HEK293 (cell line): ENCODE measurements around the gene OPHN1.

Source experiments
- CTCF ChIA-PET: fragments of 350-600 bp; formaldehyde crosslinking; extraction: SDS; loops from one replicate; lab custom pipeline; 2021; ENCODE audit warnings: antibody characterized with exemption; lab: Yijun Ruan, JAX
- POLR2A ChIA-PET: fragments of 300-600 bp; formaldehyde crosslinking; extraction: SDS; loops from one replicate; lab custom pipeline; 2020; ENCODE audit warnings: antibody characterized with exemption, inconsistent platforms; lab: Yijun Ruan, JAX
- H3K27ac ChIP-seq: fragments of 200-500 bp; sonication (Bioruptor generic); 2 replicates; pipeline ENCODE4 v1.5.1; 2014; ENCODE audit warnings: low read depth, low read length, control low read depth, inconsistent platforms; ENCODE audit errors: extremely low read depth
- H3K36me3 ChIP-seq, 2 experiments: fragments of 200-500 bp in 1 of 2; sonication (Bioruptor generic) in 1 of 2; 1 replicate in 1 of 2; 2 replicates in 1 of 2; pipeline ENCODE4 v1.5.1; 2014 to 2017; ENCODE audit warnings: inconsistent platforms in 2 of 2, low read length in 2 of 2; ENCODE audit not compliant: control insufficient read depth in 2 of 2, insufficient read depth in 1 of 2
- H3K4me1 ChIP-seq: fragments of 200-500 bp; sonication (Bioruptor generic); 2 replicates; pipeline ENCODE4 v1.5.1; 2014; ENCODE audit warnings: mild to moderate bottlenecking, low read length, inconsistent platforms; ENCODE audit not compliant: control insufficient read depth, insufficient read depth
- H3K4me3 ChIP-seq: 2 replicates; pipeline ENCODE4 v1.5.1; 2011; ENCODE audit warnings: low read depth, mild to moderate bottlenecking, control low read depth, low read length, moderate library complexity
- H3K9me3 ChIP-seq: fragments of 200-500 bp; sonication (Bioruptor generic); 2 replicates; pipeline ENCODE4 v1.5.1; 2014; ENCODE audit warnings: low read depth, low read length, inconsistent platforms; ENCODE audit not compliant: control insufficient read depth, insufficient read depth
- GLIS1 ChIP-seq: fragments of 450-650 bp; formaldehyde crosslinking; IDR thresholded peaks from 2 replicates; pipeline ENCODE4 v1.5.1; 2016; ENCODE audit warnings: missing biosample characterization, missing genetic modification characterization
- HOXC10 ChIP-seq: sonication (generic); formaldehyde crosslinking; IDR thresholded peaks from 2 replicates; pipeline ENCODE4 v1.8.1; 2023; ENCODE audit warnings: mild to moderate bottlenecking, missing genetic modification reagents
- PATZ1 ChIP-seq: fragments of 450-650 bp; formaldehyde crosslinking; IDR thresholded peaks from 2 replicates; pipeline ENCODE4 v1.5.1; 2016; ENCODE audit warnings: missing biosample characterization, missing genetic modification characterization
- YY1 ChIP-seq: fragments of 450-650 bp; formaldehyde crosslinking; IDR thresholded peaks from 2 replicates; pipeline ENCODE4 v1.5.1; 2018; ENCODE audit warnings: missing biosample characterization, missing genetic modification characterization
- ZBTB17 ChIP-seq: fragments of 450-650 bp; formaldehyde crosslinking; IDR thresholded peaks from 2 replicates; pipeline ENCODE4 v1.5.1; 2016; ENCODE audit warnings: missing biosample characterization, missing genetic modification characterization
- ZFP41 ChIP-seq: fragments of 450-650 bp; formaldehyde crosslinking; IDR thresholded peaks from 2 replicates; pipeline ENCODE4 v1.5.1; 2016; ENCODE audit warnings: missing biosample characterization, missing genetic modification characterization, borderline replicate concordance
- ZNF112 ChIP-seq: fragments of 450-650 bp; formaldehyde crosslinking; IDR thresholded peaks from 2 replicates; pipeline ENCODE4 v1.5.0; 2017; ENCODE audit warnings: missing biosample characterization, missing genetic modification characterization
- ZNF121 ChIP-seq: fragments of 450-650 bp; formaldehyde crosslinking; IDR thresholded peaks from 2 replicates; pipeline ENCODE4 v1.5.1; 2016; ENCODE audit warnings: missing biosample characterization, missing genetic modification characterization
- ZNF138 ChIP-seq: fragments of 450-650 bp; formaldehyde crosslinking; IDR thresholded peaks from 2 replicates; pipeline ENCODE4 v1.5.1; 2016; ENCODE audit warnings: missing biosample characterization, missing genetic modification characterization, borderline replicate concordance
- ZNF513 ChIP-seq: fragments of 450-650 bp; IDR thresholded peaks from 2 replicates; pipeline ENCODE4 v1.5.1; 2018; ENCODE audit warnings: missing biosample characterization, missing genetic modification characterization
- ZNF560 ChIP-seq: fragments of 450-650 bp; formaldehyde crosslinking; IDR thresholded peaks from 2 replicates; pipeline ENCODE4 v1.5.1; 2017; ENCODE audit warnings: missing biosample characterization, missing genetic modification characterization, borderline replicate concordance
- ZNF580 ChIP-seq: fragments of 450-650 bp; formaldehyde crosslinking; IDR thresholded peaks from 2 replicates; pipeline ENCODE4 v1.5.1; 2016; ENCODE audit warnings: missing biosample characterization, missing genetic modification characterization
- ZNF600 ChIP-seq: fragments of 450-650 bp; formaldehyde crosslinking; IDR thresholded peaks from 2 replicates; pipeline ENCODE4 v1.5.1; 2016; ENCODE audit warnings: missing biosample characterization, missing genetic modification characterization
- ZNF626 ChIP-seq: fragments of 450-650 bp; sonication (Bioruptor Pico); formaldehyde crosslinking; IDR thresholded peaks from 2 replicates; pipeline ENCODE4 v1.5.1; 2018; ENCODE audit warnings: missing biosample characterization, missing genetic modification characterization, inconsistent platforms
- ZNF677 ChIP-seq: fragments of 450-650 bp; IDR thresholded peaks from 2 replicates; pipeline ENCODE4 v1.5.0; 2018; ENCODE audit warnings: missing biosample characterization, mild to moderate bottlenecking, missing genetic modification characterization, moderate library complexity
- ZNF701 ChIP-seq: fragments of 450-650 bp; formaldehyde crosslinking; IDR thresholded peaks from 2 replicates; pipeline ENCODE4 v1.5.1; 2016; ENCODE audit warnings: missing biosample characterization, missing genetic modification characterization
- TF ChIP-seq, protein P1 (sequence below): fragments of 450-650 bp; formaldehyde crosslinking; IDR thresholded peaks from 2 replicates; pipeline ENCODE4; 2016; ENCODE audit warnings: missing biosample characterization, missing genetic modification characterization
- TF ChIP-seq, protein P2 (sequence below): IDR thresholded peaks from 2 replicates; pipeline ENCODE4 v1.6.1; 2011; ENCODE audit warnings: mild to moderate bottlenecking, low read depth, low read length, borderline replicate concordance
- TF ChIP-seq, protein P3 (sequence below): sonication (generic); formaldehyde crosslinking; IDR thresholded peaks from 2 replicates; pipeline ENCODE4 v1.8.1; 2022; ENCODE audit warnings: mild to moderate bottlenecking, moderate library complexity, missing genetic modification reagents
- TF ChIP-seq, protein P4 (sequence below): fragments of 450-650 bp; formaldehyde crosslinking; IDR thresholded peaks from 2 replicates; pipeline ENCODE4 v1.5.1; 2016; ENCODE audit warnings: missing biosample characterization, missing genetic modification characterization

Gene OPHN1

DNA sequence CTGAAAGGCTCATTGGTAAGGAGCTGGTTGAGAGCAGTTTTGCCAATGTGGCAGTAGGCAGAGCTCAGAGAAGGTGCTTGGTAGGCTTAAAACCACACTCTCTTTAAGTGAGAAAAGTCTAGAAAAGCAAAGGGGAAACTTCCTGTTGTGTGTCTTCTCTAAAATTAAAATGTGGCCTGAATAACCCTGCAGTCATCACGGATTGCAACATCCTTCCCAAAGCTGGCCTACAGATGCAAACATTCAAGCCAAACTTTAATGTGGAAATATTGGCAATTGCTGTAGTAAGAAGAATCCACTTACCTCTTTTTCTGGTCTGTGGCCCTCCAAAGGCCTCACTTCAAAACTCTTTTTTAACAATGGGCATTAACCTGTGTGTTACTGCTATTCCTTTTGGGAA is 348.5 kb downstream of the OPHN1 start:
- ChIA-PET POLR2A (no interaction called here), CTCF (no interaction called here)
- TF ChIP-seq, protein P1, sequence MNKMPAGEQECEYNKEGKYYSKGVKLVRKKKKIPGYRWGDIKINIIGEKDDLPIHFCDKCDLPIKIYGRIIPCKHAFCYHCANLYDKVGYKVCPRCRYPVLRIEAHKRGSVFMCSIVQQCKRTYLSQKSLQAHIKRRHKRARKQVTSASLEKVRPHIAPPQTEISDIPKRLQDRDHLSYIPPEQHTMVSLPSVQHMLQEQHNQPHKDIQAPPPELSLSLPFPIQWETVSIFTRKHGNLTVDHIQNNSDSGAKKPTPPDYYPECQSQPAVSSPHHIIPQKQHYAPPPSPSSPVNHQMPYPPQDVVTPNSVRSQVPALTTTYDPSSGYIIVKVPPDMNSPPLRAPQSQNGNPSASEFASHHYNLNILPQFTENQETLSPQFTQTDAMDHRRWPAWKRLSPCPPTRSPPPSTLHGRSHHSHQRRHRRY (tag by site-specific recombination), result no peak
- TF ChIP-seq ZNF513 (tag by site-specific recombination), result no peak
- no peak for TF ChIP-seq ZNF600 (tag by site-specific recombination)
- TF ChIP-seq ZBTB17, result no peak
- TF ChIP-seq, protein P2, sequence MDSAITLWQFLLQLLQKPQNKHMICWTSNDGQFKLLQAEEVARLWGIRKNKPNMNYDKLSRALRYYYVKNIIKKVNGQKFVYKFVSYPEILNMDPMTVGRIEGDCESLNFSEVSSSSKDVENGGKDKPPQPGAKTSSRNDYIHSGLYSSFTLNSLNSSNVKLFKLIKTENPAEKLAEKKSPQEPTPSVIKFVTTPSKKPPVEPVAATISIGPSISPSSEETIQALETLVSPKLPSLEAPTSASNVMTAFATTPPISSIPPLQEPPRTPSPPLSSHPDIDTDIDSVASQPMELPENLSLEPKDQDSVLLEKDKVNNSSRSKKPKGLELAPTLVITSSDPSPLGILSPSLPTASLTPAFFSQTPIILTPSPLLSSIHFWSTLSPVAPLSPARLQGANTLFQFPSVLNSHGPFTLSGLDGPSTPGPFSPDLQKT, result no peak
- no peak for TF ChIP-seq ZNF121 (tag by site-specific recombination)
- TF ChIP-seq ZNF138 (tag by site-specific recombination), result no peak
- TF ChIP-seq ZNF626 (tag by site-specific recombination), result no peak
- TF ChIP-seq, protein P3, sequence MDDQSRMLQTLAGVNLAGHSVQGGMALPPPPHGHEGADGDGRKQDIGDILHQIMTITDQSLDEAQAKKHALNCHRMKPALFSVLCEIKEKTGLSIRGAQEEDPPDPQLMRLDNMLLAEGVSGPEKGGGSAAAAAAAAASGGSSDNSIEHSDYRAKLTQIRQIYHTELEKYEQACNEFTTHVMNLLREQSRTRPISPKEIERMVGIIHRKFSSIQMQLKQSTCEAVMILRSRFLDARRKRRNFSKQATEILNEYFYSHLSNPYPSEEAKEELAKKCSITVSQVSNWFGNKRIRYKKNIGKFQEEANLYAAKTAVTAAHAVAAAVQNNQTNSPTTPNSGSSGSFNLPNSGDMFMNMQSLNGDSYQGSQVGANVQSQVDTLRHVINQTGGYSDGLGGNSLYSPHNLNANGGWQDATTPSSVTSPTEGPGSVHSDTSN (CRISPR knock-in tag), result no peak
- TF ChIP-seq ZFP41, result no peak
- no peak for TF ChIP-seq HOXC10 (CRISPR knock-in tag)
- TF ChIP-seq ZNF580 (tag by site-specific recombination), result no peak
- no peak for TF ChIP-seq PATZ1 (tag by site-specific recombination)
- TF ChIP-seq GLIS1 (tag by site-specific recombination), result no peak
- TF ChIP-seq ZNF112 (tag by site-specific recombination), result no peak
- Histone ChIP-seq H3K4me1 (no peaks in the 10 kb centered on the region), H3K36me3 (no peaks in the 10 kb centered on the region), H3K4me3 (no peak overlapping the region), H3K27ac (no peak overlapping the region), H3K9me3 (no peaks in the 10 kb centered on the region; the same call in 1 of the 2 replicates)

DNA sequence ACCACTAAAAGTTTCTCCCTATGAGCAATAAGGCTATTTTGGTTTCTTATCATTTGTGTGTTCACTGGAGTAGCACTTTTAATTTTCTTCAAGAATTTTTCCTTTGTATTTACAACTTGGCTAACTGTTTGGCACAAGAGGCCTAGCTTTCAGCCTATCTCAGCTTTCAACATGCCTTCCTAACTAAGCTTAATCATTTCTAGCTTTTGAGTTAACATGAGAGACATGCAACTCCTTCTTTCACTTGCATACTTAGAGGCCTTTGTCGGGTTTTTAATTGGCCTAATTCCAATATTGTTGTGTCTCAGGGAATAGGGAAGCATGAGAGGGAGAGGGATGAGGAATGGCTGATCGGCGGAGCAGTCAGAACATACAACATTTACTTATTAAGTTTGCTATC is 349.8 kb downstream of the OPHN1 start:
- no peak for TF ChIP-seq YY1 (tag by site-specific recombination)
- TF ChIP-seq ZNF560 (tag by site-specific recombination), result no peak
- no peak for TF ChIP-seq ZNF701 (tag by site-specific recombination)
- no peak for TF ChIP-seq ZNF580 (tag by site-specific recombination)
- TF ChIP-seq, protein P4, sequence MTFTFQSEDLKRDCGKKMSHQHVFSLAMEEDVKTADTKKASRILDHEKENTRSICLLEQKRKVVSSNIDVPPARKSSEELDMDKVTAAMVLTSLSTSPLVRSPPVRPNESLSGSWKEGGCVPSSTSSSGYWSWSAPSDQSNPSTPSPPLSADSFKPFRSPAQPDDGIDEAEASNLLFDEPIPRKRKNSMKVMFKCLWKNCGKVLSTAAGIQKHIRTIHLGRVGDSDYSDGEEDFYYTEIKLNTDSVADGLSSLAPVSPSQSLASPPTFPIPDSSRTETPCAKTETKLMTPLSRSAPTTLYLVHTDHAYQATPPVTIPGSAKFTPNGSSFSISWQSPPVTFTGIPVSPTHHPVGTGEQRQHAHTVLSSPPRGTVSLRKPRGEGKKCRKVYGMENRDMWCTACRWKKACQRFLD (tag by site-specific recombination), result no peak
- no peak for TF ChIP-seq ZNF677 (tag by site-specific recombination)
- no peak for TF ChIP-seq GLIS1 (tag by site-specific recombination)
- TF ChIP-seq, all 188 proteins: peak for 0
- POLR2A ChIA-PET, result no interaction called here

More for the DNA sequence above, 349.8 kb downstream of the OPHN1 start:
- no peak overlapping the region for H3K4me3 ChIP-seq
- no peak overlapping the region for H3K27ac ChIP-seq
- no peaks in the 10 kb centered on the region for H3K4me1 ChIP-seq
- H3K36me3 ChIP-seq, result no peaks in the 10 kb centered on the region
- H3K9me3 ChIP-seq, result no peaks in the 10 kb centered on the region; the same call in 1 of the 2 replicates
- CTCF ChIA-PET, result no interaction called here
